Kidney (tissue), 14 donors: Measurements from ENCODE around the gene TSPAN32. TPM values are rescaled to one million over a fixed set of nuclear protein-coding genes. Genes with fewer than 3 reads are reported as not detected.
A peak's percentile ranks its signal among the peaks of the same experiment; 100 is the strongest.

Experiments
- DNase-seq, 5 donors: peaks; one replicate each; pipeline ENCODE4 v3.0.0-alpha.2; 2013 to 2020
- FAIRE-seq: peaks from 2 replicates; lab custom pipeline; 2012; peaks lifted over from hg19 to GRCh38; lab: Jason Lieb, UNC
- H3K27ac ChIP-seq, 2 donors: one replicate each; pipeline ENCODE4 v1.7.0; 2013; ENCODE audit warnings: low read depth in 2 of 2, low read length in 2 of 2, inconsistent platforms in 1 of 2
- H3K27me3 ChIP-seq: one replicate; pipeline ENCODE4 v1.7.1; 2013; ENCODE audit warnings: low read length, inconsistent platforms; ENCODE audit not compliant: control insufficient read depth, insufficient read depth
- H3K36me3 ChIP-seq, 3 donors: one replicate each; pipeline versions ENCODE4 v1.7.0 to v1.7.1; 2013; ENCODE audit warnings: low read length in 3 of 3, control low read depth in 1 of 3, inconsistent platforms in 1 of 3; ENCODE audit not compliant: insufficient read depth in 3 of 3, control insufficient read depth in 2 of 3
- H3K4me1 ChIP-seq, 3 donors: one replicate each; pipeline versions ENCODE4 v1.7.0 to v1.7.1; 2013; ENCODE audit warnings: low read length in 3 of 3, inconsistent platforms in 1 of 3, low read depth in 1 of 3; ENCODE audit not compliant: control insufficient read depth in 2 of 3, insufficient read depth in 2 of 3
- H3K4me3 ChIP-seq, 3 donors: one replicate each; pipeline versions ENCODE4 v1.7.0 to v1.8.1; 2013; ENCODE audit warnings: low read length in 3 of 3, control low read depth in 1 of 3, inconsistent platforms in 1 of 3
- H3K9ac ChIP-seq, 3 donors: one replicate each; pipeline versions ENCODE4 v1.7.0 to v1.7.1; 2013; ENCODE audit warnings: low read length in 3 of 3, control low read depth in 1 of 3, inconsistent platforms in 1 of 3
- H3K9me3 ChIP-seq, 3 donors: one replicate each; pipeline versions ENCODE4 v1.7.0 to v1.7.1; 2013; ENCODE audit warnings: low read length in 3 of 3, control low read depth in 1 of 3, inconsistent platforms in 1 of 3; ENCODE audit not compliant: control insufficient read depth in 2 of 3, insufficient read depth in 1 of 3
- intact Hi-C: fragments of 100-400 bp; cut with DNase I; formaldehyde crosslinking; loops from one replicate; pipeline ENCODE4 v1.11.1; 2022
- polyA plus RNA-seq: library from polyadenylated mRNA; stranded (reverse); fragments of 350-450 nt; fragmentation: Illumina TruSeq; extraction: RNeasy Lipid Tissue Mini Kit (QIAGEN cat#74804); gene quantifications from one replicate; pipeline ENCODE4 v1.2.3, GENCODE V29; 2014; ENCODE audit warnings: low read depth, low replicate concordance; ENCODE audit not compliant: insufficient read depth
- total RNA-seq: library from RNA; stranded (reverse); fragmentation: NEBNext Ultra II Directional; extraction: Animal tissue kit (Norgen Biotek cat#: 25700); gene quantifications from one replicate; pipeline ENCODE4 v1.2.1, GENCODE V29; 2021
- TF ChIP-seq, protein P1 (sequence below): IDR thresholded peaks from 3 replicates; pipeline ENCODE4 v1.5.1; 2012; ENCODE audit warnings: mild to moderate bottlenecking, moderate library complexity, borderline replicate concordance; ENCODE audit not compliant: insufficient read depth; ENCODE audit errors: extremely low read depth
- donor health status: control.
- donor health status: control.
- donor health status: control.
- donor health status: control.
- donor health status: control.
- donor health status: DM: yes; HTN: yes; CAD: no.
- donor health status: Normal renal cell carcinoma (clear cell type).

TSPAN32 gene
- total and polyA plus RNA-seq, 2 donors from 2014 or later: 0.75 to 6.1 TPM

DNA sequence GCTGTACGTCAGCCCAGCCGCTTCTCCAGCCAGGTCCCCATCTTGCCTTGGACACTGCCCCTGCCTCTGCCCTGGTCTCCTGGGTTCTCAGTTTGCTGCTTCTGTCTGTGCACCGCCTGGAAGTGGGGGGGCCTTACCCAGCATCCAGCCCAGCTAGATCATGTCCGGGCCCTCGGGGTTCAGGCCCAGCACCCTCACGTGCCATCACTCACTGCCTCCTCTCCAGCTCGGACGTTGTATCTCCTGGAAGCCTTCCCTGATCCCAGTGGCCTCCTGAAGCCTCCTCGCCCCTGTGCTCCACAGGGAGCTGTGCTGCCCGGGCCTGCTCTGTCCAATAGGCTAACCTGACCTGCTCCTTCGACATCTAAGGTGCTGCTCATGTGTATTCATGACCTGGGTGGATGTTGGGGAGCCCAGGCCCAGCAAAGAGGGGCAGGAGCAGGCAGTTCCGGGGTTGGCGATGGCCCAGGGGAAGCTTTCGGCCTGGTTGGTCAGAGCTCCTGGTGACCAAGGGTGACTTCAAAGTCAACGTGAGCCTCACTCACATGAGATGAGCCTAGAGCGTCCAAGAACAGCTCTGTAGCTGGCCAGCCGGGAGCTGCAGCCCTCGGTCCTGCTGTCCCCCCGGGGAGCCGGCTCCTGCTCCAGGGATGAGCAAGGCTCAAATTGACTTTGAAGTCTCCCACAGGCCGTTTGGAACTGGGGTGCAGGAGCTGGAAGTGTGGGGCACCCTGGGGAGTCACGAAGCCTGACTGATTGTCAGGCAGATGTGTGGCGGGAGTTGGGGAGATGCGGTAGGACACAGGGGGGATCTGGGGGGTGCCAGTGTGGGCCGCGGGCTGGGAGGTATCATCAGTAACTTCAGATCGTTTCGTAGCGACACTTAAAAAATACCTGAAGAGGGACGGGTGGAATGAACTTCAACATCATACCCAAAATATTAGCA, 26.2 kb upstream of the TSPAN32 start:
- Histone ChIP-seq H3K27ac (no peak overlapping the region), H3K27me3 (peaks cover 3% of the 10 kb centered on the region), H3K4me3 (no peak overlapping the region), H3K9me3 (no peaks in the 10 kb centered on the region), H3K36me3 (no peaks in the 10 kb centered on the region), H3K4me1 (peaks cover 0 to 4% (median 0%) of the 10 kb centered on the region in 3 donors), H3K9ac (no peak overlapping the region)
- intact Hi-C loops: no loop called here
- TF ChIP-seq, protein P1, sequence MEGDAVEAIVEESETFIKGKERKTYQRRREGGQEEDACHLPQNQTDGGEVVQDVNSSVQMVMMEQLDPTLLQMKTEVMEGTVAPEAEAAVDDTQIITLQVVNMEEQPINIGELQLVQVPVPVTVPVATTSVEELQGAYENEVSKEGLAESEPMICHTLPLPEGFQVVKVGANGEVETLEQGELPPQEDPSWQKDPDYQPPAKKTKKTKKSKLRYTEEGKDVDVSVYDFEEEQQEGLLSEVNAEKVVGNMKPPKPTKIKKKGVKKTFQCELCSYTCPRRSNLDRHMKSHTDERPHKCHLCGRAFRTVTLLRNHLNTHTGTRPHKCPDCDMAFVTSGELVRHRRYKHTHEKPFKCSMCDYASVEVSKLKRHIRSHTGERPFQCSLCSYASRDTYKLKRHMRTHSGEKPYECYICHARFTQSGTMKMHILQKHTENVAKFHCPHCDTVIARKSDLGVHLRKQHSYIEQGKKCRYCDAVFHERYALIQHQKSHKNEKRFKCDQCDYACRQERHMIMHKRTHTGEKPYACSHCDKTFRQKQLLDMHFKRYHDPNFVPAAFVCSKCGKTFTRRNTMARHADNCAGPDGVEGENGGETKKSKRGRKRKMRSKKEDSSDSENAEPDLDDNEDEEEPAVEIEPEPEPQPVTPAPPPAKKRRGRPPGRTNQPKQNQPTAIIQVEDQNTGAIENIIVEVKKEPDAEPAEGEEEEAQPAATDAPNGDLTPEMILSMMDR: no peak
- DNase-seq: peak in 2 of 5 donors; percentile 5 to 60
- FAIRE-seq: no peak

- H3K36me3 ChIP-seq: no peaks in the 10 kb centered on the region
- H3K27ac ChIP-seq: peak overlapping the region in 1 of 2 donors; percentile 32
- TF ChIP-seq, protein P1: no peak
- intact Hi-C loops: no loop called here
- peaks cover 0 to 4% (median 0%) of the 10 kb centered on the region in 3 donors for H3K4me1 ChIP-seq
- no peak overlapping the region for H3K9ac ChIP-seq
- no peak overlapping the region for H3K4me3 ChIP-seq
- H3K27me3 ChIP-seq: peaks cover 3% of the 10 kb centered on the region
- no peaks in the 10 kb centered on the region for H3K9me3 ChIP-seq
- FAIRE-seq (no peak), DNase-seq (peak in 1 of 5 donors; percentile 49)
Observed at GRCh38 chr11:2276280-2277007, 25.4 kb upstream of the TSPAN32 start.

DNA sequence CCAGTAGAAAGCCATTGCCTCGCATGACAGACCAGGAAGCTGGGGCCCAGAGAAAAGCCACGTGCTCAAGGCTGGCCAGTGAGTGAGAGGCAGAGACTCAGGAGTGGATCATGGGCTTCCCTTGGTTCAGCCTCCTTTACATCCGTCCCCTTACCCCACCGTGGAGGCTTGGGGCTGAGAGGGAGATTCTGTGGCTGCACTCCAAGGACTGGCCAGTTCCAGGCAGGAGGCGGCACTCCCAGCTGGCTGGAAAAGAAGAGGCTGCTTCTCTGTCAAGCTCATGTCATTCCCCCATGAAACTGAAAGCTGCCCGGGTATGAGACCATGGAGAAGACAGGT, 24.8 kb upstream of the TSPAN32 start:
- peak overlapping the region in 1 of 2 donors; percentile 32 for H3K27ac ChIP-seq
- intact Hi-C loops: no loop called here
- peaks cover 0 to 4% (median 0%) of the 10 kb centered on the region in 3 donors for H3K4me1 ChIP-seq
- H3K9me3 ChIP-seq: no peaks in the 10 kb centered on the region
- no peak overlapping the region for H3K9ac ChIP-seq
- DNase-seq: peak in 3 of 5 donors; percentile 9 to 78 (median 52)
- FAIRE-seq: no peak
- H3K27me3 ChIP-seq: no peaks in the 10 kb centered on the region
- no peaks in the 10 kb centered on the region for H3K36me3 ChIP-seq
- no peak overlapping the region for H3K4me3 ChIP-seq
- TF ChIP-seq, protein P1: no peak
